ENCODE measurements around the gene CRP.
"Not testable (repeated sequence)": the region's sequence is repeated elsewhere in the genome, so short reads cannot be mapped to it uniquely, and the experiment has no call there.

Gene CRP

DNA sequence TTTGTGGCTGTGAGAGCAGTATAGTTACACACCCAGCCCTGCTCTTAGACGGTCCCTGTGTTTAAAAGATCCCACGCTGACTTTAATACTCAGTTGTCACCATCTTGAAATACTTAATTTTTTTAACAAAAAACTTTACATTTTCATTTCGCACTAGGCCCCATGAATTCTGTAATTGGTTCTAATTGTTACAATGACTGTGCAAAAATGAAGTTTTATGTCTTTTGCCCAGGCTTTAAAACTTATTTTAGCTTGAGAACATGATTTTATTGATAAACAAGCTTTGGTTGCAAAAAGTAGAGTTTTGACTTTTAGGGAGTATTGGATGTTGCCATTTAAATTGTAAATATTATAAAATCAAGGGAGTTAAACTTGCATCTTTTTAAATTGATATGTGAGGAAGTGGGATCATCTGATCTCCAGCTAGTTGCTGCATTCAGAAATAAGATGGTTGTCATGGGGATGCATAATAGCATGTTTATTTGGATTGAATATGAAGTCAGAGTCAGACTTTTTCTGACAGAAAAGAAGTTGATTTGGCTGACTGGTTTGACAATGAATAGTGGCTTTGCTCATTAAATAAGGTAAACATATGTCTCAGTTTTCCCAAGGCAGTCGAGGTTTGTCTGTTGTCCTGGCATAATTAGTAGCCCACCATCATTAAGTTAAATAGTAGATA lies 23.0 kb upstream of the CRP start:
- no peaks in the 10 kb centered on the region for H3K36me3 ChIP-seq (replicated peaks; ENCODE audit: low read depth, low read length)
- no peaks in the 10 kb centered on the region for H3K27me3 ChIP-seq (ENCODE audit: low read depth, low read length)
- no peaks in the 10 kb centered on the region for H4K20me1 ChIP-seq (ENCODE audit: insufficient read depth, low read length)
- no peak overlapping the region for H3K9ac ChIP-seq (ENCODE audit: low read length)
- H3K4me1 ChIP-seq (ENCODE audit: low read length): no peaks in the 10 kb centered on the region
- no peak overlapping the region for H2AFZ ChIP-seq (ENCODE audit: low read depth, low read length)
- no peaks in the 10 kb centered on the region for H3K9me3 ChIP-seq (ENCODE audit: insufficient read depth, low read length)
- H3K27ac ChIP-seq (ENCODE audit: low read length): no peak overlapping the region
- H3K79me2 ChIP-seq (ENCODE audit: low read length): no peaks in the 10 kb centered on the region
- no peak for TF ChIP-seq EZH2phosphoT487 (IDR thresholded peaks at IDR 0.05; ENCODE audit: low read depth)
- no peak for TF ChIP-seq CTCF (IDR thresholded peaks at IDR 0.05; ENCODE audit: low read depth, low read length)
- H3K4me3 ChIP-seq (ENCODE audit: low read length): no peak overlapping the region
- no peak overlapping the region for H3K4me2 ChIP-seq (ENCODE audit: low read length)

- peaks cover 21% of the 10 kb centered on the region; the same call in 1 of the 2 replicates for H3K9me3 ChIP-seq (ENCODE audit: insufficient read depth, low read length)
- not testable (repeated sequence) for H3K4me2 ChIP-seq (ENCODE audit: low read length); H4K20me1 ChIP-seq (ENCODE audit: insufficient read depth, low read length)
Measured at GRCh38 chr1:159723188-159723587, 8.8 kb upstream of the CRP start.

DNA sequence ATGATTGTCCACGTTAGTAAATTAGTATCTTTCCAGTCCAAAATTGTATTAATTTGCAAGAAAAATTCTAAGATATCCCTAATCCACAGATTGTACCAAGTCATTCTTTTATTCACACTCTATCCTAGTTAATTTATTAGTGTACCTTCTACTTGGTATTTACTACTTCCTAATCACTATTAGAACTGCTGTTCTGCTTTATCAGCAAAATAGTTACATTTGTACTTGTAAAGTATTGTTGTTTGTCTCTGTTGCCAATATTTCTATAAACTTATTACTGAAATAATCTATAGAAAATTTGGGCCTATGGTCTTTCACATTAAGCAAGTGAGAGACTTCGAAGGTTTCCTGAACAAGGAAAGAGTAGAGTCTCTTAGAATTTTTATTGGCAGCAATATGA lies 5.6 kb upstream of the CRP start:
- TF ChIP-seq EZH2phosphoT487 (IDR thresholded peaks at IDR 0.05; ENCODE audit: low read depth) (no peak), CTCF (IDR thresholded peaks at IDR 0.05; ENCODE audit: low read depth, low read length) (no peak)
- H3K36me3 ChIP-seq (replicated peaks; ENCODE audit: low read depth, low read length): no peaks in the 10 kb centered on the region
- no peak overlapping the region for H2AFZ ChIP-seq (ENCODE audit: low read depth, low read length)
- H3K4me3 ChIP-seq (ENCODE audit: low read length): no peak overlapping the region
- H3K4me2 ChIP-seq (ENCODE audit: low read length): no peak overlapping the region
- H3K4me1 ChIP-seq (ENCODE audit: low read length): no peaks in the 10 kb centered on the region
- H3K27ac ChIP-seq (ENCODE audit: low read length): no peak overlapping the region
- H3K9me3 ChIP-seq (ENCODE audit: insufficient read depth, low read length): peaks cover 23% of the 10 kb centered on the region; the same call in 1 of the 2 replicates
- H3K27me3 ChIP-seq (ENCODE audit: low read depth, low read length): no peaks in the 10 kb centered on the region
- no peaks in the 10 kb centered on the region for H4K20me1 ChIP-seq (ENCODE audit: insufficient read depth, low read length)
- no peaks in the 10 kb centered on the region for H3K79me2 ChIP-seq (ENCODE audit: low read length)
- no peak overlapping the region for H3K9ac ChIP-seq (ENCODE audit: low read length)

More at GRCh38 chr1:159723188-159723587, 8.8 kb upstream of the CRP start:
- H3K79me2 ChIP-seq (ENCODE audit: low read length); H3K27me3 ChIP-seq (ENCODE audit: low read depth, low read length); H3K4me1 ChIP-seq (ENCODE audit: low read length); H3K27ac ChIP-seq (ENCODE audit: low read length); H3K36me3 ChIP-seq (replicated peaks; ENCODE audit: low read depth, low read length); H2AFZ ChIP-seq (ENCODE audit: low read depth, low read length); H3K4me3 ChIP-seq (ENCODE audit: low read length); H3K9ac ChIP-seq (ENCODE audit: low read length): not testable (repeated sequence)

DNA sequence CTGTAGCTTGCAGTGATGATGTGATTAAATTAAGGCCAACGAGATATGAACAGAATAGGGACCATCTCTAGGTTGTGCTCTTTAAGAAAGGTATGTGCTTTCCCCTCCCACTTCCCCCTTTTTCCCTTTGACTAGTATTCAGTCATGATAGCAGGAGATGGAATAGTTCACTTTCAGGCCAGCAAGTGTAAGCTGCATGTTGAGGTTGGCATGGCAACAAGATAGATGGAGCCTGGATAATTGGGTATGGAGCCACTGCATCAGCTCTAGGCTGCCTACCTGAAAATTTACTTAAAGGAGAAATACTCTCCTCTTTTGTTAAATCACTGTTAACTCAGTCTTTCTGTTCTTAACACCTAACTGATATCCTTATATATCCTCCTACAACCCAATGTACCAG lies 1.5 kb upstream of the CRP start:
- Histone ChIP-seq H3K36me3 (replicated peaks; ENCODE audit: low read depth, low read length) (no peaks in the 10 kb centered on the region), H3K4me2 (ENCODE audit: low read length) (no peak overlapping the region), H2AFZ (ENCODE audit: low read depth, low read length) (no peak overlapping the region), H3K27ac (ENCODE audit: low read length) (no peak overlapping the region), H3K79me2 (ENCODE audit: low read length) (no peaks in the 10 kb centered on the region), H3K4me3 (ENCODE audit: low read length) (no peak overlapping the region), H3K4me1 (ENCODE audit: low read length) (no peaks in the 10 kb centered on the region), H3K9ac (ENCODE audit: low read length) (no peak overlapping the region), H3K9me3 (ENCODE audit: insufficient read depth, low read length) (peaks cover 20% of the 10 kb centered on the region; the same call in 1 of the 2 replicates), H4K20me1 (ENCODE audit: insufficient read depth, low read length) (no peaks in the 10 kb centered on the region), H3K27me3 (ENCODE audit: low read depth, low read length) (no peaks in the 10 kb centered on the region)
- no peak for TF ChIP-seq EZH2phosphoT487 (IDR thresholded peaks at IDR 0.05; ENCODE audit: low read depth)
- no peak for TF ChIP-seq CTCF (IDR thresholded peaks at IDR 0.05; ENCODE audit: low read depth, low read length)

All from OCI-LY3 (cell line).